Activated T-helper 1 cell treated with anti-CD3 and anti-CD28 coated beads, Interleukin-12 subunit alpha, Interleukin-12 subunit beta, Interleukin-2, Interleukin-4 antibody, amounts not matched to agents 30 ng/mL and 10 ng/mL and 1 ng/mL, durations not matched to agents 14 hours and 24 hours and 36 hours (primary cell): ENCODE measurements around the gene HS6ST1. TPM values are rescaled to one million over a fixed set of nuclear protein-coding genes. Genes with fewer than 3 reads are reported as not detected.

Experiments used
- DNase-seq: peaks from one replicate; pipeline ENCODE4 v3.0.0; 2021; ENCODE audit warnings: low spot score
- H3K27ac Mint-ChIP-seq: one replicate; pipeline ENCODE4 v1.8.0; 2021; ENCODE audit warnings: mild to moderate bottlenecking, mixed read lengths
- H3K27me3 Mint-ChIP-seq: one replicate; pipeline ENCODE4 v1.8.0; 2022; ENCODE audit warnings: mild to moderate bottlenecking, moderate library complexity, mixed read lengths; ENCODE audit not compliant: insufficient read depth
- H3K36me3 Mint-ChIP-seq: one replicate; pipeline ENCODE4 v1.8.0; 2021; ENCODE audit warnings: low read depth, mixed read lengths
- H3K4me1 Mint-ChIP-seq: one replicate; pipeline ENCODE4 v1.8.0; 2021; ENCODE audit warnings: low read depth, mixed read lengths
- H3K4me3 Mint-ChIP-seq: one replicate; pipeline ENCODE4 v1.8.0; 2021; ENCODE audit warnings: mild to moderate bottlenecking, moderate library complexity, mixed read lengths
- H3K9me3 Mint-ChIP-seq: one replicate; pipeline ENCODE4 v1.8.0; 2021; ENCODE audit warnings: mixed read lengths
- intact Hi-C: fragments of 100-400 bp; cut with micrococcal nuclease; formaldehyde crosslinking; loops from one replicate; pipeline ENCODE4 v1.15.1; 2024
- total RNA-seq: library from RNA; stranded (reverse); gene quantifications from 2 replicates; pipeline ENCODE4 v1.2.3, GENCODE V29; 2022

HS6ST1 gene
- 21.6 and 22.3 TPM in 2 replicates for total RNA-seq

- Mint-ChIP-seq H3K36me3 (peaks cover 14% of the 10 kb centered on the region), H3K9me3 (no peaks in the 10 kb centered on the region), H3K27me3 (peaks cover 10% of the 10 kb centered on the region), H3K4me1 (peaks cover 21% of the 10 kb centered on the region), H3K27ac (no peak within 1 kb of the TSS), H3K4me3 (peak within 1 kb of the TSS; percentile 92)
- DNase-seq = peak; percentile 88
- intact Hi-C loops = loop anchor here (5.0 to 10.0 kb wide), 4 partner anchors 142 to 794 kb away; partner anchors contain the start of gene IWS1
Measured at GRCh38 chr2:128318776-128319464, at the start of gene HS6ST1. Gene HS6ST1, minus strand, starts transcription at chr2:128318868. Its CDS starts 305 bp downstream, at chr2:128318563.

GRCh38 chr2:128367601-128368359, 49.1 kb upstream of the HS6ST1 start:
- Mint-ChIP-seq H3K4me1 (peaks cover 7% of the 10 kb centered on the region), H3K4me3 (no peak overlapping the region), H3K36me3 (no peaks in the 10 kb centered on the region), H3K27ac (no peak overlapping the region), H3K9me3 (no peaks in the 10 kb centered on the region), H3K27me3 (peaks cover 5% of the 10 kb centered on the region)
- DNase-seq = no peak
- intact Hi-C loops = no loop called here

- Mint-ChIP-seq H3K36me3 (no peaks in the 10 kb centered on the region), H3K4me1 (no peaks in the 10 kb centered on the region), H3K4me3 (no peak overlapping the region), H3K27me3 (peaks cover 6% of the 10 kb centered on the region), H3K27ac (no peak overlapping the region), H3K9me3 (no peaks in the 10 kb centered on the region)
- intact Hi-C loops = no loop called here
- no peak for DNase-seq
Measured at GRCh38 chr2:128366713-128367511, 48.2 kb upstream of the HS6ST1 start.

GRCh38 chr2:128365217-128365905, 46.7 kb upstream of the HS6ST1 start:
- no peak for DNase-seq
- H3K9me3 Mint-ChIP-seq = no peaks in the 10 kb centered on the region
- H3K4me3 Mint-ChIP-seq = no peak overlapping the region
- peaks cover 6% of the 10 kb centered on the region for H3K27me3 Mint-ChIP-seq
- intact Hi-C loops = no loop called here
- no peaks in the 10 kb centered on the region for H3K36me3 Mint-ChIP-seq
- no peaks in the 10 kb centered on the region for H3K4me1 Mint-ChIP-seq
- no peak overlapping the region for H3K27ac Mint-ChIP-seq

- H3K9me3 Mint-ChIP-seq = no peaks in the 10 kb centered on the region
- H3K27me3 Mint-ChIP-seq = peaks cover 6% of the 10 kb centered on the region
- intact Hi-C loops = no loop called here
- H3K27ac Mint-ChIP-seq = no peak overlapping the region
- no peaks in the 10 kb centered on the region for H3K4me1 Mint-ChIP-seq
- H3K4me3 Mint-ChIP-seq = no peak overlapping the region
- H3K36me3 Mint-ChIP-seq = no peaks in the 10 kb centered on the region
- no peak for DNase-seq
Measured at GRCh38 chr2:128364441-128364911, 45.8 kb upstream of the HS6ST1 start.

GRCh38 chr2:128363934-128364361, 45.3 kb upstream of the HS6ST1 start:
- no peak overlapping the region for H3K27ac Mint-ChIP-seq
- intact Hi-C loops = no loop called here

GRCh38 chr2:128362889-128363228, 44.2 kb upstream of the HS6ST1 start:
- Mint-ChIP-seq H3K27ac (no peak overlapping the region), H3K36me3 (no peaks in the 10 kb centered on the region)
- intact Hi-C loops = no loop called here

More at GRCh38 chr2:128363934-128364361, 45.3 kb upstream of the HS6ST1 start:
- Mint-ChIP-seq H3K9me3 (no peaks in the 10 kb centered on the region), H3K4me3 (no peak overlapping the region), H3K36me3 (no peaks in the 10 kb centered on the region), H3K4me1 (no peaks in the 10 kb centered on the region), H3K27me3 (peaks cover 6% of the 10 kb centered on the region)
- DNase-seq = no peak

GRCh38 chr2:128362176-128362888, 43.7 kb upstream of the HS6ST1 start:
- Mint-ChIP-seq H3K27ac (no peak overlapping the region), H3K9me3 (no peaks in the 10 kb centered on the region), H3K4me3 (no peak overlapping the region), H3K4me1 (no peaks in the 10 kb centered on the region), H3K27me3 (peaks cover 6% of the 10 kb centered on the region), H3K36me3 (no peaks in the 10 kb centered on the region)
- DNase-seq = no peak
- intact Hi-C loops = no loop called here

More at GRCh38 chr2:128362889-128363228, 44.2 kb upstream of the HS6ST1 start:
- Mint-ChIP-seq H3K27me3 (peaks cover 6% of the 10 kb centered on the region), H3K9me3 (no peaks in the 10 kb centered on the region), H3K4me3 (no peak overlapping the region), H3K4me1 (no peaks in the 10 kb centered on the region)
- no peak for DNase-seq

- H3K4me3 Mint-ChIP-seq = no peak overlapping the region
- H3K4me1 Mint-ChIP-seq = no peaks in the 10 kb centered on the region
- peaks cover 3% of the 10 kb centered on the region for H3K27me3 Mint-ChIP-seq
- no peaks in the 10 kb centered on the region for H3K36me3 Mint-ChIP-seq
- H3K9me3 Mint-ChIP-seq = no peaks in the 10 kb centered on the region
- intact Hi-C loops = no loop called here
- DNase-seq = no peak
- no peak overlapping the region for H3K27ac Mint-ChIP-seq
Measured at GRCh38 chr2:128361376-128362131, 42.9 kb upstream of the HS6ST1 start.

GRCh38 chr2:128360711-128361110, 42.0 kb upstream of the HS6ST1 start:
- Mint-ChIP-seq H3K27me3 (peaks cover 2% of the 10 kb centered on the region), H3K4me3 (no peak overlapping the region), H3K27ac (no peak overlapping the region), H3K36me3 (no peaks in the 10 kb centered on the region), H3K9me3 (no peaks in the 10 kb centered on the region), H3K4me1 (no peaks in the 10 kb centered on the region)
- intact Hi-C loops = no loop called here
- DNase-seq = no peak

- Mint-ChIP-seq H3K27me3 (peaks cover 5% of the 10 kb centered on the region), H3K36me3 (no peaks in the 10 kb centered on the region), H3K4me3 (no peak overlapping the region), H3K27ac (no peak overlapping the region), H3K4me1 (no peaks in the 10 kb centered on the region), H3K9me3 (no peaks in the 10 kb centered on the region)
- intact Hi-C loops = no loop called here
- DNase-seq = no peak
Measured at GRCh38 chr2:128359841-128360240, 41.2 kb upstream of the HS6ST1 start.
